ENCODE results near the gene SMG6. TPM values are rescaled to one million over a fixed set of nuclear protein-coding genes. Genes with fewer than 3 reads are reported as not detected.
A peak's percentile ranks its signal among the peaks of the same experiment; 100 is the strongest.

Gene SMG6
- total RNA-seq, 1 experiment from 2014 or later, result 15.1 TPM

GRCh38 chr17:2012499-2012898 is 291.1 kb downstream of the SMG6 start:
- no peak for DNase-seq (ENCODE audit: low spot score)

- peak; percentile 77 for DNase-seq (ENCODE audit: low spot score)
Observed at GRCh38 chr17:2011411-2012371, 291.9 kb downstream of the SMG6 start.

Other genes starting within 250 kb of the SMG6 start
- 7.3 and 12.5 TPM in 2 replicates for gene HIC1, start 248.7 kb downstream of the SMG6 start, total RNA-seq (2014; rRNA removed; shearing (Covaris generic))
- 13.6 and 41.2 TPM in 2 replicates for gene SRR, start 165 bp upstream of the SMG6 start, total RNA-seq (2014; rRNA removed; shearing (Covaris generic))
- gene TSR1, start 32.7 kb upstream of the SMG6 start, total RNA-seq (2014; rRNA removed; shearing (Covaris generic)), result 66.9 and 86.7 TPM in 2 replicates
- gene SGSM2, start 33.7 kb upstream of the SMG6 start, total RNA-seq (2014; rRNA removed; shearing (Covaris generic)), result 15.7 and 23.3 TPM in 2 replicates
- gene MNT, start 97.3 kb upstream of the SMG6 start, total RNA-seq (2014; rRNA removed; shearing (Covaris generic)), result 4.3 and 9.1 TPM in 2 replicates
- 25.4 and 34.7 TPM in 2 replicates for gene METTL16, start 208.1 kb upstream of the SMG6 start, total RNA-seq (2014; rRNA removed; shearing (Covaris generic))